HFFc6 (cell line): ENCODE measurements around the gene SRPRA. TPM values are rescaled to one million over a fixed set of nuclear protein-coding genes. Genes with fewer than 3 reads are reported as not detected.
A peak's percentile ranks its signal among the peaks of the same experiment; 100 is the strongest.

Source experiments
- DNase-seq: peaks from one replicate; pipeline ENCODE4 v3.0.0-alpha.2; 2018
- H3K27ac Mint-ChIP-seq: 2 replicates; pipeline ENCODE4 v1.8.0; 2020; ENCODE audit warnings: mild to moderate bottlenecking, mixed read lengths
- H3K27me3 Mint-ChIP-seq: 2 replicates; pipeline ENCODE4 v1.8.0; 2021; ENCODE audit warnings: mild to moderate bottlenecking, moderate library complexity, mixed read lengths; ENCODE audit not compliant: insufficient read depth
- H3K36me3 Mint-ChIP-seq: 2 replicates; pipeline ENCODE4 v1.8.0; 2021; ENCODE audit warnings: low read depth, mixed read lengths
- H3K4me1 Mint-ChIP-seq: 2 replicates; pipeline ENCODE4 v1.8.0; 2020; ENCODE audit warnings: low read depth, mixed read lengths
- H3K4me3 Mint-ChIP-seq: 2 replicates; pipeline ENCODE4 v1.8.0; 2020; ENCODE audit warnings: mild to moderate bottlenecking, moderate library complexity, mixed read lengths
- H3K9me3 Mint-ChIP-seq: 2 replicates; pipeline ENCODE4 v1.8.0; 2020; ENCODE audit warnings: mild to moderate bottlenecking, mixed read lengths
- CTCF ChIP-seq: fragments of 200-600 bp; sonication (generic); IDR thresholded peaks from 2 replicates; pipeline ENCODE4 v1.5.0; 2021; ENCODE audit warnings: antibody characterized with exemption, mild to moderate bottlenecking
- long read RNA-seq: library from polyadenylated mRNA; unstranded; transcript quantifications from one replicate; pipeline ENCODE4 v2.0.0, GENCODE V29; 2019
- total RNA-seq, 6 experiments: library from RNA; stranded (reverse); fragmentation: NEBNext Ultra II Directional; extraction: Animal tissue kit (Norgen Biotek cat#: 25700); gene quantifications; 2 replicates in 1 of 6; 3 replicates in 5 of 6; pipeline ENCODE4 v1.2.3, GENCODE V29; 2021

SRPRA gene
- total RNA-seq: 100 to 1,000 TPM; 153 to 177 (median 162) TPM
- long read RNA-seq, transcript SRPRA-201 (14 exons, 3,069 nt): major isoform, 122 of 163 reads
- long read RNA-seq, partial matches to known transcripts: 29 of 163 reads
- long read RNA-seq, other reads (novel, unspliced or antisense): 12 of 163 reads

DNA sequence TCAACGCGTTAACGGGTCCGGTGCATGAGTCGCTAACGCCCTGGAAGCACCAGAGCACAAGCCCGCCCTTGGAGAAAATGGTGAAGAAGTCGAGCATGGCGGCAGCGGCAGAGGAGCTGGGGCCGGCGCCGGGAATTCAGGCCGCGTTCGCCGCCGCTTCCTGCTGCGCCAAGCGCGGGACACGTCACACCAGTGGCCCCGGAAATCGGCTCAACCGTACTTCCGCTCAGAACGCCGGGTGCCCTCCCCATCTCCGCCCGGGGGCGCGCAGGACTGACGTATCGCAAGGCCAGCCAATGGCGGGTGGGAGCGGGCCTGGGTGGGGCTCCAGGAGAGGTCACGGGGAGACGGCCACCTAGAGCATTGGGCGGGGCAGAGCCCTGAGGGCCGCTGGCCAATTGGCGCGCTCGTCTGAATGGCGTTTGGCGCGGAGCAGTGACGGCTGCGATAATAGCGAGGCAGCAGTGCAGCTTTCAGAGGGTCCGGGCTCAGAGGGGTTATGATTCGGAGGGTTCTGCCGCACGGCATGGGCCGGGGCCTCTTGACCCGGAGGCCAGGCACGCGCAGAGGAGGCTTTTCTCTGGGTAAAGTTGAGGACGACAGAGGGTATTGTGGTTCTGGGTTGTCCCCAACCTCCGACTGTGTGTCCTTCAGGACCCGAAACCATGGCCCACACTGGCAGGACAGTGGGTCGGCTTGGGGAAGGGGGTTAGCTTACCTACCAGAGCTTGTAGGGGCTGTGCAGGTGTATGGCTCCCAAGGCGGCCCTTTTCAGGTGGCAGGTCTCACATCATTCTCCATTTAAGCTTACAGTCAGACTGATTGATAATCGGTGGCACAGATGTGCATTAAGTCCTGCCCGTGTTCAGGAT is at the start of gene SRPRA, which contains the start of gene FOXRED1:
TSS of gene SRPRA (minus strand) at position 188 of the 872 bp plus-strand sequence. CDS start at position 97, 91 bp downstream.
TSS of gene FOXRED1 (plus strand) at position 447 of the 872 bp plus-strand sequence. CDS start at position 500, 53 bp downstream.
- H3K27me3 Mint-ChIP-seq: peaks cover 2% of the 10 kb centered on the region; the same call in 1 of the 2 replicates
- no peak for TF ChIP-seq CTCF
- peak within 1 kb of the TSS; percentile 98 for H3K27ac Mint-ChIP-seq
- H3K9me3 Mint-ChIP-seq: no peaks in the 10 kb centered on the region
- H3K4me1 Mint-ChIP-seq: peaks cover 29% of the 10 kb centered on the region
- H3K36me3 Mint-ChIP-seq: peaks cover 47% of the 10 kb centered on the region
- peak within 1 kb of the TSS; percentile 99 for H3K4me3 Mint-ChIP-seq
- DNase-seq: peak; percentile 99

GRCh38 chr11:126317756-126318573 is 49.3 kb upstream of the SRPRA start:
- H3K9me3 Mint-ChIP-seq: no peaks in the 10 kb centered on the region
- TF ChIP-seq CTCF: no peak
- H3K4me1 Mint-ChIP-seq: peaks cover 61% of the 10 kb centered on the region

GRCh38 chr11:126317432-126317755 is 48.7 kb upstream of the SRPRA start:
- peak overlapping the region; percentile 89 for H3K27ac Mint-ChIP-seq
- H3K4me1 Mint-ChIP-seq: peaks cover 64% of the 10 kb centered on the region
- TF ChIP-seq CTCF: no peak
- H3K9me3 Mint-ChIP-seq: no peaks in the 10 kb centered on the region
- peaks cover 29% of the 10 kb centered on the region for H3K36me3 Mint-ChIP-seq
- H3K4me3 Mint-ChIP-seq: peak overlapping the region; percentile 87
- H3K27me3 Mint-ChIP-seq: peaks cover 2% of the 10 kb centered on the region
- DNase-seq: peak; percentile 8

More at GRCh38 chr11:126317756-126318573, 49.3 kb upstream of the SRPRA start:
- H3K4me3 Mint-ChIP-seq: peak overlapping the region; percentile 87
- peaks cover 29% of the 10 kb centered on the region for H3K36me3 Mint-ChIP-seq
- H3K27me3 Mint-ChIP-seq: peaks cover under 1% of the 10 kb centered on the region
- peak overlapping the region; percentile 89 for H3K27ac Mint-ChIP-seq
- peak; percentile 61 for DNase-seq

DNA sequence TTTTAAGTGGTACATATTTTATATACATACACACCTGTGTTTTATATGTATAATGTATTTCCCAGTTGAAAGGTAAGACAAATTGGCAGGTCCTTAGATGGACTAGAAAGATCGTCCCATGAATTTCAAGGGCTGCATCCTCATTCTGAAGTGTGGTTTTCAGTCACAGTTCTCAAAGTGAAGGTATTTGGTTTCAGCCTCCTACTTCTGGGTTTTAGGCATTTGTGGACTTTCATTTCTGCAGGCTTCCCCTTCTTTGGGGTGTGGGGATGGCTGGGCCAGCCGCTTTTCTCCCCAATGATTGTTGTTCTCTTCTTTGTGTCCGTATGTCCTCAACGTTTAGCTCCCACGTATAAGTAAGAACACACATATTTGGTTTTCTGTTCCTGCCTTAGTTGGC is 45.1 kb upstream of the SRPRA start:
- TF ChIP-seq CTCF: no peak
- DNase-seq: no peak
- no peak overlapping the region for H3K4me3 Mint-ChIP-seq
- peaks cover 62% of the 10 kb centered on the region for H3K4me1 Mint-ChIP-seq
- peak overlapping the region; percentile 7; the same call in 1 of the 2 replicates for H3K27ac Mint-ChIP-seq
- no peaks in the 10 kb centered on the region for H3K9me3 Mint-ChIP-seq
- peaks cover 22% of the 10 kb centered on the region for H3K36me3 Mint-ChIP-seq
- H3K27me3 Mint-ChIP-seq: peaks cover 2% of the 10 kb centered on the region

GRCh38 chr11:126312961-126313360 is 44.3 kb upstream of the SRPRA start:
- H3K9me3 Mint-ChIP-seq: no peaks in the 10 kb centered on the region
- peaks cover 59% of the 10 kb centered on the region for H3K4me1 Mint-ChIP-seq
- DNase-seq: no peak
- no peak overlapping the region for H3K4me3 Mint-ChIP-seq
- H3K27me3 Mint-ChIP-seq: peaks cover 2% of the 10 kb centered on the region
- peaks cover 22% of the 10 kb centered on the region for H3K36me3 Mint-ChIP-seq
- no peak for TF ChIP-seq CTCF
- peak overlapping the region; percentile 29; the same call in 1 of the 2 replicates for H3K27ac Mint-ChIP-seq
